Hepatocyte (in vitro differentiated cells): Measurements from ENCODE around the gene ATP9B.

Experiments used
- EZH2 ChIP-seq: fragments of 200-600 bp; sonication (generic); IDR thresholded peaks from 2 replicates; pipeline ENCODE4 v1.6.1; 2016; ENCODE audit warnings: antibody characterized with exemption, mild to moderate bottlenecking, borderline replicate concordance
- TF ChIP-seq, protein P1 (sequence below): fragments of 200-600 bp; sonication (generic); IDR thresholded peaks from 2 replicates; pipeline ENCODE4 v1.5.1; 2016; ENCODE audit warnings: antibody characterized with exemption, mild to moderate bottlenecking; ENCODE audit not compliant: poor library complexity

DNA sequence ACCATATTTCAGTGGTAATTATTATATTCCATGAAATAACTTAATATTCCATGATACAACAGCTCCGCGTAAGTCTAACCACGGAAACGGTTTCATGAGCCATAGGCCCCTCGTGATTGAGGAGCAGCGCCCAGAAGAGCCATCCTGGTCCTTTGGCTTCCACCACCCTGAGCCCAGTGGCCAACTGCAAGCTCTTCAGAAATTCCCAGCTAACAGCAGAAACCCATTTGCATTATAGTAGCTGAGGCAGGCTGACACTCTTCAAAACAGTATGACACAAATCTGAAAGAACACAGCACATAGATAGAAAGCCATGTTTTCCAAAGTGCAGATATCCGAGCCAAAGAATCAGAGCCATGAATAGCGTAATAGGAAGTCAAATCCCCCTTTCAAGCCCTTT is 205.6 kb downstream of the ATP9B start:
- TF ChIP-seq, protein P1, sequence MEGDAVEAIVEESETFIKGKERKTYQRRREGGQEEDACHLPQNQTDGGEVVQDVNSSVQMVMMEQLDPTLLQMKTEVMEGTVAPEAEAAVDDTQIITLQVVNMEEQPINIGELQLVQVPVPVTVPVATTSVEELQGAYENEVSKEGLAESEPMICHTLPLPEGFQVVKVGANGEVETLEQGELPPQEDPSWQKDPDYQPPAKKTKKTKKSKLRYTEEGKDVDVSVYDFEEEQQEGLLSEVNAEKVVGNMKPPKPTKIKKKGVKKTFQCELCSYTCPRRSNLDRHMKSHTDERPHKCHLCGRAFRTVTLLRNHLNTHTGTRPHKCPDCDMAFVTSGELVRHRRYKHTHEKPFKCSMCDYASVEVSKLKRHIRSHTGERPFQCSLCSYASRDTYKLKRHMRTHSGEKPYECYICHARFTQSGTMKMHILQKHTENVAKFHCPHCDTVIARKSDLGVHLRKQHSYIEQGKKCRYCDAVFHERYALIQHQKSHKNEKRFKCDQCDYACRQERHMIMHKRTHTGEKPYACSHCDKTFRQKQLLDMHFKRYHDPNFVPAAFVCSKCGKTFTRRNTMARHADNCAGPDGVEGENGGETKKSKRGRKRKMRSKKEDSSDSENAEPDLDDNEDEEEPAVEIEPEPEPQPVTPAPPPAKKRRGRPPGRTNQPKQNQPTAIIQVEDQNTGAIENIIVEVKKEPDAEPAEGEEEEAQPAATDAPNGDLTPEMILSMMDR, result no peak
- TF ChIP-seq EZH2, result no peak
